T-helper 1 cell treated with Interleukin-12 subunit alpha and Interleukin-12 subunit beta and Interleukin-4 antibody, amounts not matched to agents 30 μg/mL and 1 μg/mL, for 36 hours (primary cell): ENCODE results near the gene SLC17A5.
"Not testable (repeated sequence)": the region's sequence is repeated elsewhere in the genome, so short reads cannot be mapped to it uniquely, and the experiment has no call there.

ENCODE experiments used
- H3K27ac Mint-ChIP-seq: one replicate; pipeline ENCODE4 v1.8.0; 2021; ENCODE audit warnings: mild to moderate bottlenecking, mixed read lengths
- H3K27me3 Mint-ChIP-seq: one replicate; pipeline ENCODE4 v1.8.0; 2021; ENCODE audit warnings: low read depth, mixed read lengths
- H3K36me3 Mint-ChIP-seq: one replicate; pipeline ENCODE4 v1.8.0; 2021; ENCODE audit warnings: low read depth, mixed read lengths
- H3K4me1 Mint-ChIP-seq: one replicate; pipeline ENCODE4 v1.8.0; 2021; ENCODE audit warnings: low read depth, mixed read lengths
- H3K4me3 Mint-ChIP-seq: one replicate; pipeline ENCODE4 v1.8.0; 2021; ENCODE audit warnings: mild to moderate bottlenecking, moderate library complexity, mixed read lengths
- H3K9me3 Mint-ChIP-seq: one replicate; pipeline ENCODE4 v1.8.0; 2021; ENCODE audit warnings: mixed read lengths

Gene SLC17A5

DNA sequence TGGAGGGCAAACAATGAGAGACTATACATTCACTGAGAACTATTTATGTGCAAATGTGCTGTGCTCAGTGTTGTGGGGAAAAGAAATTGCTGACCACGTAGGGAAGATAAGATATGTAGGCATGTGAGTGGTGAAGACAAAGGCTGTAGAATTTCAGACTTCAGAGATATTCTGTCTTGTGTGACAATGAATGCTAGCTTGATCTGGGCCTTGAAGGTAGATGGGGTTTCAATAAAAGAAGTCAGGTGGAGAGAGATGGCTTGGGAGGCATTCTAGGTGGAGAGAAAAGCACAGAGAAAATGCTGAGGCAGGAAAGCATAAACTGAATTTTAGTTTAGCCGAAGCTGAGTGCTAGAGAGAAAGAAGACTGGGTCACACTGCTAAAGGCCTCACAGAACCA lies 76.1 kb downstream of the SLC17A5 start:
- H3K36me3 Mint-ChIP-seq = no peaks in the 10 kb centered on the region
- H3K27me3 Mint-ChIP-seq = no peaks in the 10 kb centered on the region
- peaks cover 9% of the 10 kb centered on the region for H3K4me1 Mint-ChIP-seq
- no peak overlapping the region for H3K4me3 Mint-ChIP-seq
- H3K27ac Mint-ChIP-seq = no peak overlapping the region
- H3K9me3 Mint-ChIP-seq = peaks cover 8% of the 10 kb centered on the region

DNA sequence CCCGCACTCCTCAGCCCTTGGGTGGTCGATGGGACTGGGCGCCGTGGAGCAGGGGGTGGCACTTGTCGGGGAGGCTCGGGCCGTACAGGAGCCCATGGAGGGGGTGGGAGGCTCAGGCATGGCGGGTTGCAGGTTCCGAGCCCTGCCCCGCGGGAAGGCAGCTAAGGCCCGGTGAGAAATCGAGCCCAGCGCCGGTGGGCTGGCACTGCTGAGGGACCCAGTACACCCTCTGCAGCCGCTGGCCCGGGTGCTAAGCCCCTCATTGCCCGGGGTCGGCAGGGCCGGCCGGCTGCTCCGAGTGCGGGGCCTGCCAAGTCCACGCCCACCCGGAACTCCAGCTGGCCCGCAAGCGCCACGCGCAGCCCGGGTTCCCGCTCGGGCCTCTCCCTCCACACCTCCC lies 81.3 kb downstream of the SLC17A5 start:
- H3K9me3 Mint-ChIP-seq, H3K27me3 Mint-ChIP-seq, H3K4me3 Mint-ChIP-seq, H3K4me1 Mint-ChIP-seq, H3K27ac Mint-ChIP-seq, H3K36me3 Mint-ChIP-seq: not testable (repeated sequence)

DNA sequence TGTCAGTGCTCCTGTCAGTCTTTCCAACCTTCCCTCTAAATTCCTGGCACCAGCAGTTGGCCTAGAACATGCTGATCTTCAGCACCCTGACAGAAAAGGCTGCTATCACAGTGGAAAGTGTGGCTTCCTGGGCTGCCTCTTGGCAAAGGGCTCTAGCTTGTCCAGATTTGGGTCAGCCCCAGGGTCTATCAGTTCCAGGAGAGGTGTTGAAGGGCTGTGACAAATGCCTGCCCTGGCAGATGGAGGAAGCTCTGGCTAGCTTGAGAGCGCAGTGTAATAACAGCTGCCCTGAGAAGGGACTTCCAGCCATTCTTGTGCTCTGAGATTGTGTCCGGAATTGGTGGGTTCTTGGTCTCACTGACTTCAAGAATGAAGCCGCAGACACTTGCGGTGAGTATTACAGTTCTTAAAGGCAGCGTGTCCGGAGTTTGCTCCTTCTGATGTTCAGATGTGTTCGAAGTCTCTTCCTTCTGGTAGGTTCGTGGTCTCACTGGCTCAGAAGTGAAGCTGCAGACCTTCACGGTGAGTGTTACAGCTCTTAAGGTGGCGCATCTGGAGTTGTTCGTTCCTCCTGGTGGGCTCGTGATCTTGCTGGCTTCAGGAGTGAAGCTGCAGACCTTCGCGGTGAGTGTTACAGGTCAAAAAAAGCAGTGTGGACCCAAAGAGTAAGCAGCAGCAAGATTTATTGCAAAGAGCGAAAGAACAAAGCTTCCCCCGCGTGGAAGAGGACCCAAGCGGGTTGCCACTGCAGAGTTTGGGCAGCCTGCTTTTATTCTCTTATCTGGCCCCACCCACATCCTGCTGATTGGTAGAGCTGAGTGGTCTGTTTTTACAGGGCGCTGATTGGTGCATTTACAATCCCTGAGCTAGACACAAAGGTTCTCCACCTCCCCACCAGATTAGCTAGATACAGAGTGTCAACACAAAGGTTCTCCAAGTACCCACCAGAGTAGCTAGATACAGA lies 82.3 kb downstream of the SLC17A5 start:
- not testable (repeated sequence) for H3K27me3 Mint-ChIP-seq, H3K4me1 Mint-ChIP-seq, H3K9me3 Mint-ChIP-seq, H3K36me3 Mint-ChIP-seq, H3K4me3 Mint-ChIP-seq, H3K27ac Mint-ChIP-seq

DNA sequence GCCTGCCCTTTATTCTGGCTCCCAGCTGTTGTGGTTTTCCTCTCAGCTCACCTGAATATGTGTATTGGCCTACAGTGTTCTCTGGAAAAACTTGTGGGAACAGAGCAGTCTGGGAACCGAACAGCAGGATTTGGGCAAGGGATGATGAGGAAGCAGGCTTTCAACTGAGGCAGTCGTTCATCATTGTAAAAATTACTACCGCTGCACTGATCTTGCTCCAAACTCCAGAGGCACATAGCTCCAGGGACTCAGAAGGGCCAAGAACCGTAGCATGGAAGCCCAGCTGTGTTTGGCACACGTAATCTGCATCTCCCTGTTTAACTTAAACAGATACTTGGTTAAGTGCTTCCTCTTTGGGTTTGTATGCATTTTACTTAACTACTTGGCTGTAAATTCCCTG lies 84.7 kb downstream of the SLC17A5 start:
- Mint-ChIP-seq H3K27me3 (no peaks in the 10 kb centered on the region), H3K36me3 (no peaks in the 10 kb centered on the region), H3K27ac (no peak overlapping the region), H3K4me3 (no peak overlapping the region), H3K9me3 (no peaks in the 10 kb centered on the region), H3K4me1 (no peaks in the 10 kb centered on the region)

DNA sequence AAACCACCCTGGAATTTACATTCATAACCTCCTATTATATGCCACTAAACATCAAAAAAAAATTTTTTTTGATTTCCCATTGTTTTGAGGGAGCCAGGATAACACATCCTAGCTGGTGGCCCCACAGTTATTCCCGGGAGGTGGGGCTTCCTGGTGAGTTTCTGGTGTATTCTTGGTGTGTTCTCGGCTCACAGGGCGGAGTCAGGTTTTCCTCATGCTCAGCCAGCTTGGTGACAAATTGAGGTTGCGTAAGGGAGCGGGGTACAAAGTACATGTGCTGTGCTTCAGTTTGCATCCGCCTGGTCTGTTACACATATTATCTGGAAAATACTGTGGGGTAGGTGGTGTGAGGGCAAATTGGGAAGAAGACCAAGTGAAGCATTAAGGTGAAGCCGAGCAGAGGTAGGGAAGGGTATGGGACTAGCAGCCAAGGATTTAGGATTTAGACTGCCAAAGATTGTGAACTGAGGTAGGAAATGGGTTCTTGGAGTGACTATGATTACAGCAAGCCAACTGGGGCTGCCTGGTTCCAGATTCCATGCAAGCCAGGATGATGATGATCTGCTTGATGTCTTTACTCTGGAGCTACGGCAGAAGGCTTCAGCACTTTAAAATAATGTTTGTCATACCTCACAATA lies 86.7 kb downstream of the SLC17A5 start:
- Mint-ChIP-seq H3K9me3 (no peaks in the 10 kb centered on the region), H3K4me1 (no peaks in the 10 kb centered on the region), H3K4me3 (no peak overlapping the region), H3K36me3 (no peaks in the 10 kb centered on the region), H3K27me3 (no peaks in the 10 kb centered on the region), H3K27ac (no peak overlapping the region)

DNA sequence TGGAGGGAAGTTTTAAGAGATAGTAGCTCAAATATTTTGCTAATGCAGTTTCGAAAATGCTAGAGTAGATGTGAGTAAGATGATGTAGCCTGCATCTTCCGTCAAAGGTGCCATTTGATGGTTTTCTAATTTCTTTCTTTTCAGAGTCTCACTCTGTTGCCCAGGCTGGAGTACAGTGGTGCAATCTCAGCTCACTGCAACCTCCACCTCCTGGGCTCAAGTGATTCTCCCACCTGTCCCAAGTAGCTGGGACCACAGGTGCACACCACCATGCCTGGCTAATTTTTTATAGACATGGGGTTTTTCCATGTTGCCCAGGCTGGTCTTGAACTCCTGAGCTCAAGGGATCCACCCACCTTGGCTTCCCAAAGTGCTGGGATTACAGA lies 87.3 kb downstream of the SLC17A5 start:
- H3K27ac Mint-ChIP-seq, H3K27me3 Mint-ChIP-seq, H3K36me3 Mint-ChIP-seq, H3K9me3 Mint-ChIP-seq, H3K4me3 Mint-ChIP-seq, H3K4me1 Mint-ChIP-seq: not testable (repeated sequence)

DNA sequence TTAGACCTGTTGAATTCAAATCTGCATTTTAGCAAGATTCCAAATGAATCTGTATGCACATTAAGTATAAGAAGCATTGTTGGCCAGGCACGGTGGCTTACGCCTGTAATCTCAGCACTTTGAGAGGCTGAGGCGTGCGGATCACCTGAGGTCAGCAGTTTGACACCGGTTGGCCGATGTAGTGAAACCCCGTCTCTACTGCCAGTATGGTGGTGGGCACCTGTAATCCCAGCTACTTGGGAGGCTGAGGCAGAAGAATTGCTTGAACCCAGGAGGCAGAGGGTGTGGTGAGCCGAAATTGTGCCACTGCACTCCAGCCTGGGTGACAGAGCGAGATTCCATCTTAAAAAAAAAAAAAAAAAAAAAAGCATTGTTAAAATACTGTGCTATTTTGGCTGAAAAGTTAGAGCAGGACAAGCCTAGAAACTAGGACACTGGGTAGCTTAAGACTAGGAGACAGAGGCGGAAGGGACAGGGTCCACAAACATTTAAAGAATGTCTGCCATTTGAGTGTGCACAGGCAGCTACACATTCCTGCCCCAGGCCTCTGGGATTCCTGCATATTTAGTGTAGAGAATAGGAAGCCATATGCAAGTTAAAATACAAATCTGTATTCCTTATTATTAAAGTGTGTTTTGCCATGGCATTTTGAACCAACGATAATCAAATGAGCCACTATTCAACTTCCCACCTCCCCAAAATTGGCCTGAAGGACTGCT lies 87.9 kb downstream of the SLC17A5 start:
- H3K27ac Mint-ChIP-seq = no peak overlapping the region
- no peaks in the 10 kb centered on the region for H3K9me3 Mint-ChIP-seq
- H3K4me3 Mint-ChIP-seq = no peak overlapping the region
- H3K27me3 Mint-ChIP-seq = no peaks in the 10 kb centered on the region
- no peaks in the 10 kb centered on the region for H3K36me3 Mint-ChIP-seq
- H3K4me1 Mint-ChIP-seq = peaks cover under 1% of the 10 kb centered on the region

DNA sequence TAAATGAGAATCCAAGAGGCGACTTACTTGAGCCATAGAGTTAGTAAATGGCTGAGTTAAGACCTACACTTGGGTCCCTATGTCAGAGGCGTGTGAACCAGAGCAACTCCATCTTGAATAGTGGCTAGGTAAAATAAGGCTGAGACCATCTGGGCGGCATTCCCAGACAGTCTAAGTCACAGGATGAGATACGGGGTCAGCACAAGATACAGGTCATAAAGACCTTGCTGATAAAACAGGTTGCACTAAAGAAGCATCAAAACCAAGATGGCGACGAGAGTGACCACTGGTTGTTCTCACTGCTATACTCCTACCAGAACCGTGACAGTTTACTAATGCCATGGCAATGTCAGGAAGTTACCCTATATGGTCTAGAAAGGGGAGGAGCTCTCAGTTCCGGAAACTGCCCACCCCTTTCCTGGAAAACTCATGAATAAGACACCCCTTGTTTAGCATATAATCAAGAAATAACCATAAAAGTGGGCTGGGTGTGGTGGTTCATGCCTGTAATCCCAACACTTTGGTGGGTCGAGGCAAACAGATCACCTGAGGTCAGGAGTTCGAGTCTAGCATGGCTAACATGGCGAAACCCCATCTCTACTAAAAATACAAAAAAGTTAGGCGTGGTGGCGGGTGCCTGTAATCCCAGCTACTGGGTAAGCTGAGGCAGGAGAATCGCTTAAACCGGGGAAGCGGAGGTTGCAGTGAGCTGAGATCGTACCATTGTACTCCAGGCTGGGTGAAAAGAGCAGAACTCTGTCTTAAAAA lies 89.0 kb downstream of the SLC17A5 start:
- H3K36me3 Mint-ChIP-seq = no peaks in the 10 kb centered on the region
- peaks cover 2% of the 10 kb centered on the region for H3K4me1 Mint-ChIP-seq
- no peaks in the 10 kb centered on the region for H3K27me3 Mint-ChIP-seq
- no peak overlapping the region for H3K4me3 Mint-ChIP-seq
- H3K9me3 Mint-ChIP-seq = no peaks in the 10 kb centered on the region
- no peak overlapping the region for H3K27ac Mint-ChIP-seq

DNA sequence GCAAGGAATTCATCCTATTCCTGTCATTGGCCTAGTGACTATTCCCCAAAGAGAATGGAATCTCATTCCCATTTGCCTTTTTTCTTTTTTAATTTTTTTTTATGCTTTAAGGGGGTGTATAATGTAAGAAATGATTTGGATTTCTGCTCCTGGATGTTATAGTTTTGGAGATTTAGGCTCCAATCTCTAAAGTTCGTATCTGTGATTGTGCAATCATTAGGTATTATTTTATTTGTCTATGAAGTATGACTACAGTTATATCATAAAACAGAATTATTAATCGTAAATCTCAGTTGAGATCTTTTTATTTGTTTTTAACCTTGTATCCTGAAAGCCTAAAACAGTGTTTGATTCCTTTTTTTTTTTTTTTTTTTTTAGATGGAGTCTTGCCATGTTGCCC lies 91.2 kb downstream of the SLC17A5 start:
- H3K9me3 Mint-ChIP-seq = no peaks in the 10 kb centered on the region
- H3K4me3 Mint-ChIP-seq = no peak overlapping the region
- peaks cover 2% of the 10 kb centered on the region for H3K4me1 Mint-ChIP-seq
- no peak overlapping the region for H3K27ac Mint-ChIP-seq
- H3K27me3 Mint-ChIP-seq = no peaks in the 10 kb centered on the region
- no peaks in the 10 kb centered on the region for H3K36me3 Mint-ChIP-seq

DNA sequence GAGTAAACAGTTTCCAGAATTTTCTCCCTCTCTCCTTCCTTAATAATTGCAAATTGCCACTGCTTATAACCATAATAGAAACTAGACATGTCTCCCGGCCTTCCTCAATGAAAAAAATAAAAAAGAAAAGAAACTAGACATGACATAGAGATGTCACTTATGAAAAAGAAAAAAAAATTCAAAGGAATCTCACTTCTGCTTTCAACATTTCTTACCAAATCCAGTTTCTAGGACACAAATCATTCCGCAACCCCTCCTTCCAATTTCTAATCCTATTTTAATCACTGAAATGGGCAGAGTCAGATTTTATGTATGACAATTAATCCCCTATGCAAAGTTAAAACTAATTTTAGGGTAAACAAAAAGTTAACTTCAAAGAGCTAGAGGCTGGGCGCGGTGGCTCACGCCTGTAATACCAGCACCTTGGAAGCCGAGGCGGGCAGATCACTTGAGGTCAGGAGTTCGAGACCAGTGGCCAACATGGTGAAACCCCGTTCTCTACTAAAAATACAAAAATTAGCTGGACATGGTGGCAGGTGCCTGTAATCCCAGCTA lies 92.9 kb downstream of the SLC17A5 start:
- H3K4me1 Mint-ChIP-seq = peaks cover 3% of the 10 kb centered on the region
- no peak overlapping the region for H3K27ac Mint-ChIP-seq
- no peaks in the 10 kb centered on the region for H3K36me3 Mint-ChIP-seq
- no peaks in the 10 kb centered on the region for H3K27me3 Mint-ChIP-seq
- no peak overlapping the region for H3K4me3 Mint-ChIP-seq
- H3K9me3 Mint-ChIP-seq = no peaks in the 10 kb centered on the region

DNA sequence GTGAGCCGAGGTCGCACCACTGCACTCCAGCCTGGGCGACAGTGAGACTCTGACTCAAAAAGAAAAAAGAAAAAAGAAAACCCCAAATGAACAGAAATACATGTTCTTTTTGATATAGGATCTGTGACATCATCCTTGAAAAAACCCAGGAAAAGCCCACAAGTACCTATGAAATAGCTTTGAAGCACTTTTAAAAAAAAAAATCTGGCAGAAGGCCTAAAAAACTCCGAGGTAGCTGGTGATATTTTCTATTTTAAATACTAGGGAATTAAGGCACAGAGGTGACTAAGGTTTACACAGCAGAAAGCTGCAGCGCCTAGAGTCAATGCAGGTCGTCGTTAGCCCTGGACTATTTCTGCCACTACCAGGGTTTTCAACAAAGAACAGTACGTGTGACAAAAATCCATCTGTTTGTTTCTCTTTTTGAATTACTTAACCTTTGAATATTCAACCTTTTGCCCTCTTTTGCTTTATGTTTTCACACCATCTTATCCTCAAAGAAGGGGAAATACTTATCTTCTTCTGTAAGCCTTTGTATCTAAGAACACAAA lies 93.5 kb downstream of the SLC17A5 start:
- Mint-ChIP-seq H3K36me3 (no peaks in the 10 kb centered on the region), H3K27me3 (no peaks in the 10 kb centered on the region), H3K4me3 (no peak overlapping the region), H3K27ac (no peak overlapping the region), H3K9me3 (no peaks in the 10 kb centered on the region), H3K4me1 (peaks cover 3% of the 10 kb centered on the region)

DNA sequence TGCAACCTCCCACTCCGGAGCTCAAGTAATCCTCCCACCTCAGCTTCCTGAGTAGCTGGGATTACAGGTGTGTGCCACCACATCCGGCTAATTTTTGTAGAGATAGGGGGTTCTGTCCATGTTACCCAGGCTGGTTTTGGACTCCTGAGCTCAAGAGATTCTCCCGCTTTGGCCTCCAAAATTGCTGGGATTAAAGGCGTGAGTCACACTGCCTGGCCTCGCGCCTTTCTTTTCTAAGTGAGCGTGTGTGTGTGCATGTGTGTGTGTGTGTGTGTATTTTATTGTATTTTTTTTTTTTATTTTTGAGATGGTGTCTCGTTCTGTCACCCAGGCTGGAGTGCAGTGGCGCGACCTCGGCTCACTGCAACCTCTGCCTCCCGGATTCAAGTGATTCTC lies 94.4 kb downstream of the SLC17A5 start:
- not testable (repeated sequence) for H3K4me1 Mint-ChIP-seq, H3K27me3 Mint-ChIP-seq, H3K27ac Mint-ChIP-seq

DNA sequence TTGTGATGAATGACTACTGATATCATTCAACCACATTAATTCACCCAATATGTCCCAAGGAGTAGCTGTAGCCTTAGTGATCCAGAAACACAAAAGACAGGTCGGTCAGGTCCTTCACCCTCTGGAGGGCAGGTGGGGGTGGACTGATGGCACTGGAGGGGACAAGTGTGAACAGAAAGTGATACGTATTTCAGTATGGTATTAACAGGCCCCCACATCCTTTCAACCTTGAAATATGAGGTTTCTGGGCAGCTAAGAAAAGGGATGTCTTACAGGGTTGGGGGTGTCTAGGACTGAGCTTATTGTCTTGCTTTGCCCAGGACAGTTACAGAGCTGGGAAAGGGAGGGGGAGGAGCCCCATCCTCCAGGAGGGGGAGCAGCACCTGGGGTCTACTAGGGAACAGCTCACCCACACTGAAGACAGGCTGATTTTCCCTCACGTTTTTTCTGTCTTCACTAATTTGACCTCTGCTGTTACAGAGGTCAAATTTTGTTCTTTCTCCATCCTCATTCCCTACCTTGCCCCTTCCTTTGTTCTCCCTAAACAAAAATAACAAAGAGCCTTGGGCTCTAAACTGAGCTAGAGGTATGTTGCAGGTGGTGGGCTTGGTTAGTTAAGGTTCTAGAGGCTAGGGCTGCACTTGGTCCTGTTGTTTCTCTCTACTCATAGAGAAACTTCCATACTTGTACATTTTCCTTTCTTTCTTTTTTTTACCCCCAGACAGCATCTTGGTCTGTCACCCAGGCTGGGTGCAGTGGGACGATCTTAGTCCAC lies 95.0 kb downstream of the SLC17A5 start:
- H3K4me1 Mint-ChIP-seq = peaks cover 3% of the 10 kb centered on the region
- H3K4me3 Mint-ChIP-seq = no peak overlapping the region
- H3K9me3 Mint-ChIP-seq = no peaks in the 10 kb centered on the region
- no peaks in the 10 kb centered on the region for H3K36me3 Mint-ChIP-seq
- H3K27ac Mint-ChIP-seq = no peak overlapping the region
- no peaks in the 10 kb centered on the region for H3K27me3 Mint-ChIP-seq

More for the DNA sequence above, 94.4 kb downstream of the SLC17A5 start:
- H3K4me3 Mint-ChIP-seq, H3K9me3 Mint-ChIP-seq, H3K36me3 Mint-ChIP-seq: not testable (repeated sequence)
